C1 segment of cervical spinal cord (tissue), 14 donors: ENCODE data around the gene TBC1D10A.

Experiments used
- DNase-seq, 14 donors: peaks; one replicate each; lab custom pipeline; 2025; lab: John Stamatoyannopoulos, UW

The TBC1D10A gene

DNA sequence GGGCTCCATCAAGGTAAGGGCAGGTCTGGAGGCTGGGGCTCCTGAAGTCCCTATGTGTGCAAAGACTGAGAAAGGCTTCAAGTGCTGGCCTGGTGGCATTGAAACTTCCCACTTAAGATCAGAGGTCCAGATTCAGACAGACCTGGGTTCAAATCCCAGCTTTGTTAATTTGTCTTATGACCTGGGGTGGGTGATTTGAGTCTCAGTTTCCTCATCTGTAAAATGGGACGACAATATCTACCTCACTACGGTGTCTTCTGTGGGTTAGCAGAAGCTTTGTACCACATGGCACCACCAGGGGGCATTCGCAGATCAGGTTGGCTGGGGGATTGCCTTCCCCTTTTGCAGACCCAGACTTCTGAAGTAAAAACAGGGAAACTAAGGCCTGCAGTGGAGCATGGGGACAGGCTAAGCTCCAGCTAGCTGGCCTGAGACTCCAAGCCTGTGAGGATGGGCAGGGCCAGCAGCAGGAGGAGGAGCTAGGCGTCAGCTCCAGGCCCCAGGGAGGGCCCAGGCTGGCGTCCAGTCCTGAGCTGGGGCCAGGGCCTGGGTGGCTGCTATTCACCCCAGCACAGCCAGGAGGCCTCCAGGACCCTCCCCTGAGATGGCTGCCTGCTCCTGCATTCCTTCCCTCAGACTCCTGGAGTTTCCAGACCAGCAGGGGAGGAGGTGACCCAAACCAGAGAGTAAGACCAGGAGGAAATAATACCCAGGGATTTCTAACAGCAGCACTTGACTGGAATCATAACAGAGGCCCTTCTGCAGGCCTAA lies 38.9 kb downstream of the TBC1D10A start:
- DNase-seq, result peak in 13 of 14 donors; percentile 23 to 80 (median 68)

DNA sequence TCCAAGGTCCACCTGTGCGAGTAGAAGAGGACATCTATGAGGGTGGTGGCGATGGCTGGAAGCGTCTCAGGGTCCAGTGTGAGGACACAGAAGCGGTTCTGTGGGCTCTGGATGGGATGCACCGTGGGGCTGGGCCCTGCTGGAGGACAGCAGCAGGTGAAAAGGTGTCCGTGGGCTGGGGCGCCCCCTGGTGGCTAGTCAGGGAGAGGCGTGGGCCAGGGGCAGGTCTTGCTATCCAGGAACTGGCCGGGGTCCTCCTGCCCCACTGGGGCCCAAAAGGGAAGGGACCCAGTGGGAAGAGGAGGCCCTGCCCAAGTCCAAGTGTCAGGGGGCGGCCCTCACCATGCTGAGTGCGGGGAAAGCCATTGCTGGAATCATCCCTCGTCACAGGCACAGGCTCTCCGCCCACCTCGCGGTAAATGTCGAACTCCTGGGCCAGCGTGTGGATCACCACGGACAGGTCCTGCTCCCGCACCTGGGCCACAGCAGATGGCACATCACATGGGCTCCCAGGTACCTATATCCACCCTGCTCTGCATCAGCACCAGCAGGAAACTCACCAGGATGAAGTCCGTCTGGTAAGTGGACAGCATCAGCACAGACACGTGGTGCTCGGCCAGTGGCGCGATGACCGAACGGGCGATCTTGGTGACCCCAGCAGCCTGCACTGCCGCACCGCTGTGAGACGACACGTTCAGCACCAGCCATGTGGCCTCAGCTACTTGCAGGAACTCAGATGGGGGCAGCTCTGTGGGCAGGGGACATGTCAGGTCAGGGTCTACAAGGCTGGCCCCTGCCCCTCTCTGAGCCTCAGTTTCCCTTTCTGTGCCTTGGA lies 39.7 kb downstream of the TBC1D10A start:
- DNase-seq, result peak in 7 of 14 donors; percentile 6 to 63 (median 36)

DNA sequence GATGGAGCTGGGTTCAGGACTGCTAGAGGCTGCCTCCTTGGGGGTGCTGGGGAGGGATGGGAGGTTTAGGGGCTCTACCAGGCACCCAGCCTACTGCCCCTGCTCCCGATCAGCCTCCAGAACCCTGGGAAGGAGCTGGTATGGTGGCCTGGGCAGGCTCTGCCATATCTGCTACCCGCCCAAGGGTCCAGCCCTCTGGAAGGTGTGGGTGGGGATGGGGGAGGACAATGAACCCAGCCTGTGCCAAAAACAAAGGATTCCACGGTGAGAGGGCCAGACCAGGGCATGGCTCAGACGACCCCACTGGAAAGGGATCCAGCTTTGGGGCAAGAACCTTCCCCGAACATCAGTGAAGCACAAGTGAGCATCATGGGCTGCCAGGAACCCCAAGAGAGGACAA lies 40.4 kb downstream of the TBC1D10A start:
- no peak for DNase-seq

DNA sequence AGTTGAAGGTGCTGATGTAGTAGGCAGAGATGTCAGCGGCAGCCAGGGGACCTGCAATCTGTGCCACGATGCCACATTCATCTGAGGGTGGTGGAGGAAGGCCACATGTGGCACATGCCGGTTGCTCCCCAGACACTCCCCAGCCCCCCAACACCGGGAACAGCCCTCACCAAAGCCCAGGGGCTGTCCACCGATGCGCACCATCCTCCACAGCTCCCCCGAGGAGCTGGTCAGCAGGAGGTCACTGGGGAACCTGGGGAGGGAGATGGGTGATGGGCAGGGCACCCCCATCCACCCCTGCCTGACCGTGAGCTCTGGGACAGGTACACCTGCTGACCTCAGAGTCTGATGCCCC lies 40.9 kb downstream of the TBC1D10A start:
- no peak for DNase-seq

DNA sequence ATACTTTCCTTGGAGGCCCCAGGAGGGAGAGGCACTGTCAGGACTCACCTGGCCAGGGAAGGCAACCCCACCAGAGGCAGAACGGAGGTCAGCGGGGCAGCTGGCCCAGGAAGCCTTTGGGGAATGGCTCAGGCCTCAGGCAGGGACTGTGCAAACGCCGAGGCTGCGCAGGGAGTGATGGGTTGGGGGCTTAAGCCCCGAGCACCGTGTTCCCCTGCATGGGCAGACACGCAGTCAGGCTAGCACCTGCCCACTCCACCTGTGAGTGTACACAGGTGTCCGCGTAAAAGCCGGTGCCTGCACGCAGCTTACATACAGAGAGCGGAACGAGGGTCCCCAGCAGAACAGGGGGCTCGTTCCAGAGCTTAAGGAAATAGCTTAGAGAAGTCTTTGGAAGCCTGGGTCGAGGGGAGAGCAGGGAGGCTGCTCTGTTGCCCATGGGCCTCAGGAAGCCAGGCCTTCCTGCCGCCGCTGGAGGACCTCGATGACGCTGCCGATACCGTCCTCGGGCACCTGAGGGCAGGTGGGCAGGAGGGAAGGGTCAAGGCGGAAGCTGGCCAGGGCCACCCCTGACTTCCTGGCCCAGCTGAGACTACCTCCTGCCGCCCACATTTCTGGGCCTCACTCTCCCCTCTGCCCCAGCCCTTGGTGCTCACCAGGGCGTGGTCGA lies 41.4 kb downstream of the TBC1D10A start:
- no peak for DNase-seq

DNA sequence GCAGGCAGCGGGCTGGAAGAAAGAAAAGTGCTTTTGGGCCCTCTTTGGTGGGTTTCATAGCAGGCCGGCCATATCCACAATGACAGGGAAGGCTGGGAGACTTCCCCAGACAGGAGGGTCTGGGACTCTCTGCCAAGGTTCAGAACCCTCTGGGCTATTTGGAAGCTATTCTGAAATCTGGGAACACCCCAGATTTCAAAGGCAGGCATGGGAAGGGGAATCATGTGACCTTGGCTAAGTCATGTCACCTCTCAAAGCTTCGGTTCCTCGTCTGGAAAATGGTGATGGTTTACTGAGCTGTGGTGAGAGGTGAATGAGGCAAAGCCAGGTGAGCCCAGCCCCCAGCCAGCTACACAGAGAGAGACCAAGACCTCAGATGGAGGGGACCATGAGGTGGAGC lies 42.1 kb downstream of the TBC1D10A start:
- DNase-seq, result no peak

DNA sequence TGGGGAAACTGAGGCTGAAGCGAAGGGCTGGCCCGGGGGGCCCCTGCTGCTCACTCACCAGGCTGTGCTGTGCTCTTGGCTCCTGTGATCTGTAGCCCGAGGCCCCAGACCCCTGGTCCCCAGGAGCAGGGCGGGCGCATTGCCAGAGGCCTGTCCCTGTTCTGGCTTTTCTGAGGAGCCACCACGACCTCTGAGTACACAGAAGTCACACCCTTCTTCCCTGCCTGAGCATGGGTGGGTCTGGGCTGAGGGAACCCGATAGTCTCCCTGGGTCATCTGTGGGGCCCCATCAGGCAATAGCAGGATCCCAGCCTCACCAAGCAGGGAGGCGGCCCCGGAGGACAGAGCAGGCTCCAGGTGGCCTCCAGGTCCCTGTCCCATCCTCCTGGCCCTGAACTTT lies 42.6 kb downstream of the TBC1D10A start:
- no peak for DNase-seq

DNA sequence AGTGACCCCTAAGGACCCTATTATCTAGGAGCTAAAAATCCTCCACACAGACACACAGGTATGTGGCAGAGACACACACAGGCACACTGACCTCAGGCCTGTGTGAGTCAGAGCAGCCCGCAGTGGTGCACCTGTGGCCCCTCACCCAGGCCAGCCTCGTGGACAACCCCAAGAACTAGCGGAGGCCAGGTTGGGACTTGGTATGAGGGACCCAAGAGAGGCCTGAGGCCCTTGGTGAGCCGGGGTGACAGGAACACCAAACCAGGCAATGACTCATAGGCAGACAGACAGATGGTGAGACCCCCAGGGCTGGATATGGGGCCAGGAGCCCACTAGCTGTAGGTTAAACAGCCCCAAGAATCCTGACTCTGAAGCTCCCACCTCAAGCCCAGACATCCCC lies 43.4 kb downstream of the TBC1D10A start:
- no peak for DNase-seq

DNA sequence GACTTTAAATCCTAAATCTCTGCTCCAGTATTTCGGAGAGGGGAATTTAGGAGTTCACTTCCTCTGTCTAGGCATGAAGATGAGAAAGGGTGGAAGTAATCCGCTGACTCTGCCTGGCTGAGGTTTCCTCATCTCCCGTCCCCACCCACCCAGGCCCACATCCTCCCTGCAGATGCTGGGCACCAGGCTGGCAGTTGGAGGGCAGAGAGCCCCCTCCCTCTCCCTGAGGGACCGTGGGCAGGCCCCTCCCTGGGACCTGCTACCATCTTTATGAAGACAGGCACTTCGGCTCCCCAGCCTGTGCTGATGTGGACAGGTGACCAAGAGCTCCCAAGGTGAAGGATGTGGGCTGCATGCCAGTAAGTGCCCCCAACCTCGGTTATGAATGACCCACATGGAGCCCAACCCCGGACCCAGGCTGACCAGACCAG lies 44.1 kb downstream of the TBC1D10A start:
- peak in 1 of 14 donors; percentile 13 for DNase-seq

DNA sequence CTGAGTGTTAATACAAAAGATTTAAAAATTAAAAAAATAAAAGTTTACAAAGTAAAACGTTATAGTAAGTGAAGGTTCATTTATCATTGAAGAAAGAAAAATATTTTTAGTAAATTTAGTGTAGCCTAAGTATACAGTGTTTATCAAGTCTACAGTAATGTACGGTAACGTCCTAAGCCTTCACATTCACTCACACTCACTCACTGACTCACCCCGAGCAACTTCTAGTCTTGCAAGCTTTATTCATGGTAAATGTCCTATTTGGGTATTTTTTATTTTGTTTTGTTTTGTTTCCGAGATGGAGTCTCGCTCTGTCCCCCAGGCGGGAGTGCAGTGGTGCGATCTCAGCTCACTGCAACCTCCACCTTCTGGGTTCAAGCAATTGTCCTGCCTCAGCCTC lies 46.2 kb downstream of the TBC1D10A start:
- no peak for DNase-seq

DNA sequence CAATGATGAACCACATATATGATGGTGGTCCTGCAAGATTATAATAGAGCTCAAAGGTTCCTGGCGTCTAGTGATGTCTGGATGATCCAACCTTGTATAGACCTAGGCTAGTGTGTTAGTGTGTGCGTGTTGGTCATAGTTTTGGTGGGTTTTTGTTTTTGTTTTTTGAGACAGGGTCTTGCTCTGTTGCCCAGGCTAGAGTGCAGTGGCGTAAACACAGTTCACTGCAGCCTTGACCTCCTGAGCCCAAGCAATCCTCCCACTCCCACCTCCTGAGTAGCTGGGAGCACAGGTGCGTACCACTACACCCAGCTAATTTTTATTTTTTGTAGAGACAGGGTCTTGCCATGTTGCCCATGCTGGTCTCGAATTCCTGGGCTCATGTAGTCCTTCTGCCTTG lies 46.8 kb downstream of the TBC1D10A start:
- DNase-seq, result no peak

DNA sequence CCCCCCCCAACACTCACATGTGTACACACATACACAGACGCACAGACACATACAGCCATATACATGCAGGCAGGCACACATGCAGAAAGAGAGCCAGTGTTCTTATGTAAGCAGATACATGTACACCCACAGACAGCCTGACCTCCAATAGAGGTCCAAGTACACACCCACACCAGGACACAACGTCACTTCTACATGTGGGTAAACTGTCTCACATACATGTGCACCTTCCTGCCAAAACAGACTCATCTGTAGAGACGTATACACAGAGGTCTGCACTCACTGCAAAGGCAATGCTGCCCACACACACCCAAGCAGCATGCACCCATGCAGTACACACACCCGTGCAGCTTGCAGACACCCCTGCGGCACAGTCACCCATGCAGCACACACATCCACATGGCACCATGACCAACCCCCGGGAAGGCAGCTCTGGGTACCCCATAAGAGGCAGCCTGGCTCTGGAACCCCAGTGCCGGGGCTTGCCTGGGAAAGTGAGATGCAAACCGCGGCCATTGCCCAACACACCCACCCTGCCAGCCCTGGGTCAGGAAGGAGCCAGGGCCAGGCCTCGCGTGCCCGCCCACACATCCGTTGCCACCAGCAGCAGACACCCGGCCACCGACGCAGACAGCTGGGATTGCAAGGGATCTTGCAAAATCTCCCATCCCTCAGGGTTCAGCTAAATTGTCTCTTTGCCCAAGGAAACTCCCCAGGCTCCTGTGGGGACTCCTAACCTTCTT lies 47.5 kb downstream of the TBC1D10A start:
- DNase-seq, result peak in 4 of 14 donors; percentile 29 to 61 (median 34)

DNA sequence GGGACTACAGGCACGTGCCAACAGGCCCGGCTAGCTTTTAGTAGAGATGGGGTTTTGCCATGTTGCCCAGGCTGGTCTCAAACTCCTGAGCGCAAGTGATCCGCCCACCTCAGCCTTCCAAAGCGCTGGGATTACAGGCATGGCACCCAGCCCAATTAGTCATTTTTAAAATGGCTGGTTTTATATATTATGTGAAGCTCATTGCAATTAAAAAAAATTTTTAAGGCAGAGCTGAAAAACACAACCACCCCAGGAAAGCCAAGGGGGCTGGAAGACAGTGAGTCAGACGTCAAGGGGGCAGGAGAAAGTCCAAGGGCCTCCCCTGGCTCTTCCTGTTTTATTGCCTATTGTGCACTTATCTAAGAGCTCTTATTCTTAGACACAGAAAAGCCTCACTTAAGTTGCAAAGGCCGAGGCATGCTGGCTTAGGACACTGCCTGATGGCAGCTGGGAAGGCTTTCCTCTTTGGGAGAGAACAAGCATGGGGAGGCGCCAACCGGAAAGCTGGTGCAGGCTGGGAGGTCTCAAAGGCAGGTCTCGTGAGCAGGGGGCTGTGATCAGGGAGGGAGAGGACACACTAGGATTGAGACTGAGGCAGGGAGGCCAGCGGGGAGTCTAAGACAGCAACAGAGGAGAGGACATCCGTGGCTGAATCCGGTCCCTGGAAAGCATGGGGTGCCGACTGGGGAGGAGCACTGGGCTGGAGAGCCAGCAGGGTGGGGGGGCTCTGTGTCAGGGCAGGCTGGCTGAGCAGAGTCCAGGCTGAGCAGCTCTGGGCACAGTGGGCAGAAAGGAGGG lies 49.0 kb downstream of the TBC1D10A start:
- DNase-seq, result peak in 8 of 14 donors; percentile 10 to 74 (median 26)

DNA sequence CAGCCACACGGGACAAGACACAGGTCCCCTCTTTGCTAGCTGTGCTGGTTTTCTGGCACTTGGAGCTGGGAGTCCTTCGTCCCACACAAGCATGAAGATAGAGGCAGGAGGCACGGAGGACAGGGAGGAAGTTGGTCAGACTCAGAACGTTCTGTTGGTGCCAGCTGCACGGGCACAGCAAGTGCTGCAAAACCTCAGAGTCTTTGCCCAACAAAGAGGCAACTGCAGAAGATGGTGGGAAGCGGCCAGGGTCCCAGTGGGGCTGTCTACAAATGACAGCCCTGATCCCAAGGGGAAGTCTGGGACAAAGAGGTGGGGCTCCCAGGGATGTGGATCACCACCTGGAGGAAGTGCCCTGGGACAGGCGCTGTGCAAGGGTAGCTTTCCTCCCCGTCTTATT lies 50.7 kb downstream of the TBC1D10A start:
- no peak for DNase-seq

DNA sequence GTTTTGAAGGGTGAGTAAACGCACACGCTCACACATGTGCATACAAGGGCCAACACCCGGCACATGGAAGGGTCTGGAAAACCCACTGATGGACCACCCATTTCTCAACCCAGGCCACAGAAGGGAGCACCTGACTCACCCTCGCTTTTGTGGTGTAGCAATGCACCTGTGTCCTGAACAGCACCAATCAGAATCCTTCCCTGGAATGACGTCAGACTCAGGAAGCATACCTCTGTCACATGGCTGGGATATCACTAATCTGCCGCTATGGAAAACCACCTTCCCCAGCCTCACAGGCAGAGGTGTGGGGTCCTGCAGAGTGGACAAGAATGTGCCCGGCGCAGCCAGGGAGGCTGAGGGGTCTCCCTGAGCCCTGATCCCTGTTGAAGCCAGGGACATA lies 51.1 kb downstream of the TBC1D10A start:
- DNase-seq, result no peak

DNA sequence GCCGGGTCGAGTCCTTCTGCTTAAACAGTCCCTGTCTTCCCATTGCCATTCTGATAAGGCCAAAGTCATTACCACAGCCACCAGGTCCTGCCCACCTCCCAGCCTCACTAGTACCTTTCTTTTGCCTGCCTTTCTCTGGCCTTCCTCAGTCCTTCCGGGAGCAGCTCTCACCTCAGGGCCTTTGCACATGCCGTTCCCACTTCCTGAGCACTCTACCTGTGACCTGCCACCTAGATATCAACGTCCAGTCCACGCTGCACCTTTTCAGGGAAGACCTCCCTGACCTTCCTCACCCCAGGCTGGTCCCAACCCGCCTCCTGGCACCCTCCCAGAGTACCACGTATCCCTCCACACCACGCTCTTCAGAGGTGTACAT lies 52.3 kb downstream of the TBC1D10A start:
- DNase-seq, result no peak

DNA sequence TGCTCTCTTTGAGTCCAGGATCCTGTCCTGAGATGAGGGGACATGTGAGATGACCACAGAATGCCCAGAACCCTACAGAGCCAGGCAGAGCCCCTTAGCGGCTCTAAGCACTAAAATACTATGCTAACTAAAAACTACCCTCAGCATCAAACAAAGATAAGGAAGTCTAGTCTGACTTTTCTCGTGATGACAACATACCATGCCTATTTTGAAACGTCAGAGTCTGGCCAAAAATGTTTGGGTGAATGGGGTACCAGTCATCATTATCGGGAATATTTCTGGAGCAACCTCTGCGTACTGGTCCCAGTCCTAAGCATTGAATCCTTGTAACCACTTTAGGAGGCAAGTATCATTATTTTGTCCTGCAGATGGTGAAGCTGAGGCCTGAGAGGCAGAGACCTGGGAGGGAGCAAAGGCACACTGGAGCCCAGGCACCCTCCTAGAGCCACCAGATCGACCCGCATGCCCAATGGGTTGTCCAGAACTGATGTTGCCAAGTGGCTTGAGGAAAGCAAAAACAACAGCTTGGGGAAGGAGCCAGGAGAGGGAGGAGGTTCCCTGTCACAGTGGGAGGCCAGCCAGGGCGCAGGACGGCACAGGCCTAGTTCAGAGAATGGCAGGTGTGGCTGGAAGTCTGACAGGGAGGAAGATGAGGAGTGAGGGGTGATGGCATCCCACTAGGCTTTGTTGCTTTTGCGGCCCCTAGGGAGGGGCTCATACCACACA lies 52.9 kb downstream of the TBC1D10A start:
- DNase-seq, result peak in 1 of 14 donors; percentile 19

DNA sequence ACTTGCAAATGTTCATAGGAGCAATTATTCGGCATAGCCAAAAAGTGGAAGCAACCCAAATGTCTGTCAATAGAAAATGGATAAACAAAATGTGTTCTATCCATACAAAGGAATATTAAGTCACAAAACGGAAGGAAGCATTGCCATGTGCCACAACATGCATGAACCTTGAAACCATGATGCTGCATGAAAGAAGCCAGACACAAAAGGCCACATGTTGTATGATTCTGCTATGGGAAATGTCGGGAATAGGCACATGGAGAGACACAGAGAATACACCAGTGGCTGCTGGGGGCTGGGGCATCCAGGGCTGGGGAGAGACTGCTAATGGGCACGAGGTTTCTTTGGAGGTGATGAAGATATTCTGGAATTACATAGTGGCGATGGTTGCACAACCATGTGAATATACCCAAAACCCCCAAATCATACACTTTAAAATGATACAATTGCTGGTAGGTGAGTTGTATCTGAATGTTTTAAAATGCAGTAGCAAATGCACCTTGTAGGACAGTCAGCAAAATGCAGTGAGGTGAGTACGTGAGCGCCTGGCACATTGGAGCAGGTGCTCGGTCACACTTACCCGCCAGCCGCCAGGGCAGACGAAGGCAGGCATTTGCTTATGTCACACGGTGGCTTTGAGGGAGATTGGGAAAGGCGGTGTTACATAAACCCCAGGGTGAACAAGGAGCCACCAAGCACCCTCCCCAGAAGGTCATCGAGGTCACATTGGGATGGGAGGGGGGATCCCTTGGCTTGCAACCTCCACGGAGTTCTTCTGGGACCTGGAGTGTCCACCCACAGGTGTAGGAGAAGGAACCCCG lies 53.8 kb downstream of the TBC1D10A start:
- DNase-seq, result no peak

DNA sequence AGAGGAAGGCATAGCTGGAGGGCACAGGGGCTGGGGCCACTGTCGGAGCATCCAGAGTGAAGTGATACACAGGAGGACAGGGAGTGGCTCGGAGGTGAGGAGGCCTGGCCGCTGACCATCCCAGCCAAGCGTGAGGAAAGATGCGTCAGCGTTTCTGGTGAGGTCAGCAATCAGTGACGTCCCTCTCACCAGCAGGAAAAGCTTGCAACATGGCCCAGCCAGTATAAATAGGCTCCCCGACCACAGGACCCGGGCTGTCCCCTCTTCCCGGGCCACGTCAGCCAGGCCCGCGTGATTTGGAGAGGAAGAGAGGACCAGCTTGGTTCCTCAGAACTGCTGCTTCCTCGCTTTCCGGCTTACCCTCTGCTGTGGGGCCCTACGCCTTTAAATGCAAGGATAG lies 55.9 kb downstream of the TBC1D10A start:
- DNase-seq, result peak in 10 of 14 donors; percentile 25 to 77 (median 64)
